Measurements from ENCODE around the gene OTULIN. TPM values are rescaled to one million over a fixed set of nuclear protein-coding genes. Genes with fewer than 3 reads are reported as not detected.

OTULIN gene
- polyA plus RNA-seq, 1 of the 3 experiments (the other 2 are of a cell fraction): 6.6 TPM

GRCh38 chr5:14706615-14707021, 42.1 kb downstream of the OTULIN start (continued):
- TF ChIP-seq, protein P1, sequence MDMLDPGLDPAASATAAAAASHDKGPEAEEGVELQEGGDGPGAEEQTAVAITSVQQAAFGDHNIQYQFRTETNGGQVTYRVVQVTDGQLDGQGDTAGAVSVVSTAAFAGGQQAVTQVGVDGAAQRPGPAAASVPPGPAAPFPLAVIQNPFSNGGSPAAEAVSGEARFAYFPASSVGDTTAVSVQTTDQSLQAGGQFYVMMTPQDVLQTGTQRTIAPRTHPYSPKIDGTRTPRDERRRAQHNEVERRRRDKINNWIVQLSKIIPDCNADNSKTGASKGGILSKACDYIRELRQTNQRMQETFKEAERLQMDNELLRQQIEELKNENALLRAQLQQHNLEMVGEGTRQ (IDR thresholded peaks at IDR 0.05; ENCODE audit: borderline replicate concordance, low read depth, low read length): no peak
- TF ChIP-seq YY1 (IDR thresholded peaks at IDR 0.05; ENCODE audit: low read depth) (no peak), TEAD4 (IDR thresholded peaks at IDR 0.05; ENCODE audit: borderline replicate concordance, insufficient read depth) (no peak), EP300 (IDR thresholded peaks at IDR 0.05; ENCODE audit: borderline replicate concordance in 1 of 2, low read depth in 1 of 2, low read length in 1 of 2) (no peak), REST (IDR thresholded peaks at IDR 0.05; ENCODE audit: low read depth, low read length) (no peak), FOSL2 (IDR thresholded peaks at IDR 0.05; ENCODE audit: borderline replicate concordance, low read depth) (peak; percentile 69; the same call in 1 of the 2 replicates), MXI1 (IDR thresholded peaks at IDR 0.05; ENCODE audit: low read depth, low read length) (peak; percentile 53), FOXM1 (IDR thresholded peaks at IDR 0.05; ENCODE audit: low read depth) (no peak), NRF1 (IDR thresholded peaks at IDR 0.05; ENCODE audit: low read depth, low read length) (no peak), RXRA (IDR thresholded peaks at IDR 0.05; ENCODE audit: borderline replicate concordance, low read depth) (no peak), ZBTB33 (IDR thresholded peaks at IDR 0.05; ENCODE audit: borderline replicate concordance, low read depth) (no peak), SMC3 (IDR thresholded peaks at IDR 0.05; ENCODE audit: low read depth, low read length) (no peak), RAD21 (IDR thresholded peaks at IDR 0.05; ENCODE audit: low read length) (no peak), MEF2A (IDR thresholded peaks at IDR 0.05; ENCODE audit: borderline replicate concordance, low read depth) (no peak; the same call in 1 of the 2 replicates), FOXJ3 (CRISPR knock-in tag; IDR thresholded peaks at IDR 0.05) (no peak)
- TF ChIP-seq, protein P2, sequence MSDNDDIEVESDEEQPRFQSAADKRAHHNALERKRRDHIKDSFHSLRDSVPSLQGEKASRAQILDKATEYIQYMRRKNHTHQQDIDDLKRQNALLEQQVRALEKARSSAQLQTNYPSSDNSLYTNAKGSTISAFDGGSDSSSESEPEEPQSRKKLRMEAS (IDR thresholded peaks at IDR 0.05; ENCODE audit: low read depth): peak; percentile 92

All from SK-N-SH (cell line).